Hematopoietic multipotent progenitor cell treated with erythropoietin and hydrocortisone succinate and interleukin-3 and kit ligand, for 17 days (in vitro differentiated cells): ENCODE data around the gene PCDHGB2.
A peak's percentile ranks its signal among the peaks of the same experiment; 100 is the strongest.
"Not testable (repeated sequence)": the region's sequence is repeated elsewhere in the genome, so short reads cannot be mapped to it uniquely, and the experiment has no call there.

ENCODE experiments used
- DNase-seq: peaks from one replicate; pipeline ENCODE4 v3.0.0-alpha.2; 2015; ENCODE audit warnings: low spot score

PCDHGB2 gene

DNA sequence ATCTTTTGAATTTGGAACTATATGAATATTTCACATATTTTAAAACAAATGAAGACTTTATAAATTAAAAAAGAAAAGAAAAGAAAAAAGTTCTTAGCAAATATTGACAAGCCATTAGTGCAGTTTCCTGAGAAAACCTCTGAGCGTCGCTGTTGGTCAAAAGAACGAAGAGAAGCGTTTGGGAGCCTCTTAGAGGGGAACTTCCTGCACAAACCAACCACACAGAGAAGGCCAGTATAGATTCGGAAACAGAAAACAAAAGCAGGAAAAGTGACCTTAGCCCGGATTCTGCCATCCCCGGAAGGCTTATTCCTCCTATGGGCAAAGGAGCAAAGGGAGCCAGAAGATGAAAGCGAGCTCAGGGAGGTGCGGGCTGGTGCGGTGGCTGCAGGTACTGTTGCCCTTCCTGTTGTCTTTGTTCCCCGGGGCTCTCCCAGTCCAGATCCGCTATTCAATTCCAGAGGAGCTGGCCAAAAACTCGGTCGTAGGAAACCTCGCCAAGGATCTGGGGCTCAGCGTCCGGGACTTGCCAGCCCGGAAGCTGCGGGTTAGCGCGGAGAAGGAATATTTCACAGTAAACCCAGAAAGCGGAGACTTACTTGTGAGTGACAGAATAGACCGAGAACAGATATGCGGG, at the start of gene PCDHGB2:
Gene PCDHGB2 (plus strand): TSS at position 205 of the 637 bp plus-strand sequence. CDS start 142 bp downstream, at position 347.
- DNase-seq = no peak

DNA sequence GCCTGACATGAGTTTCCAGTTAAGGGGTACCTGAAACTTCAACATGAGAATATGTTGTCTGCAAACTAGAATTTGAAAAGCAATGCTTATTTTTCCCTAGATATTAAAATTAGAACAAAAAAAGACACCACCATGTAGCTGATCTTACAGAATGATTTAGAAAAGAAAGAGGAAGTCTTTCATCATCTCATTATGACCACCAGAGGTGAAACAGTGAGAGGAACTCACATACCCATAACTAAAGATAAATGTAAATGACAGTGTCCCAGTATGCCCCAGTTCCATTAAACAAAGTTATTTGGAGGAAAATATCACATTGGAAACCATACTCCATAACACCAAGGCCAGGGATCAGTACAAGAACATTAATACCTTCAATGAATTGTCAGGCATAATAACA, 46.1 kb upstream of the PCDHGB2 start:
- DNase-seq = no peak

DNA sequence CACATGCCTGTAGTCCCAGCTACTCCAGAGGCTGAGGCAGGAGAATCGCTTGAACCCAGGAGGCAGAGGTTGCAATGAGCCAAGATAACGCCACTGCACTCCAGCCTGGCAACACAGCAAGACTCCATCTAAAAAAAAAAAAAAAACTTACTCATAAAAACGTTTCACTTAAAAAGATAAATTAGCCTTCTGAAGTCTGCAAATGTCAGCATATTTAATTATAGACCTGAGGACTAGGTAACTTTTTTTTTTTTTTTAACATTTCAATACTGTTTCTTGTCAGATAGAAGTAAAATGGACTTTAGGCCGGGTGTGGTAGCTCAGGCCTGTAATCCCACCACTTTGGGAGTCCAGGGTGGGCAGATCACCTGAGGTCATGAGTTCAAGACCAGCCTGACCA, 42.8 kb upstream of the PCDHGB2 start:
- not testable (repeated sequence) for DNase-seq

DNA sequence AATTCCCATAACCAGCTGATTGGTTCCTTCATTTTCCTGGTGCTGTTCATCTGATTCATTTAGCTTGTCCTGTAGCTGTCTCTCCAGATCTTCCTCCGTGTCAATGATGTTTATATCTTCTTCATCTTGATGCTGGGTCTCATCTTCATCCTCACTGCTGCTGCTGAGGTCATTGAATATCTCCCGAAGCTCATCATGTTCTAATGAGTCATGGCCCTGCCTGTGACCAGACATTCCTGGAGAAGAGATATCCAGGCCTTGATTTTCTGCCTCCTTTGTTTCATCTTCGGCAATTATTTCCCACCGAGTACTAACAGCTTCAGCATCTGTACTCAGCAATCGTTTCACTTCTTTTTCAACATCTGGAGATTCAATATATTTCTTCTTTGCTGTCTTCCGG, 40.6 kb upstream of the PCDHGB2 start:
- DNase-seq = no peak

DNA sequence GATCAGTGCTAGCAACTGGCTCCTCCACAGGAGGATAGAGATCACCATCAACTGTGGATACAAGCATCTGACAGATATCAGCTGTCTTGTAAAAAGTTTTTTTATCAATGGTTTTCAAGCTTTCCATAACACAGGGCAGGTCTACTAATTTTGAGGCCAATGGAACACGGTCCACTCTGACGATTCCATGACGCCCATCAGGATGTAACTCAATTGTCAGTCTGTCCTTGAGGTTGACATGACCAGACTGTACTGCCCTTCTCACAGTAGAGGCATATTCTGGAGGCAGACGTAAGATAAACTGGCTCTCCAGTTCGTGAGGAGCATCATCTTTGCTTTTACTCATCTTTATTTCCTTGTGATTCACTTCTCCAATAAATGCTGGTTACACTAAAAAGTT, 40.1 kb upstream of the PCDHGB2 start:
- no peak for DNase-seq

DNA sequence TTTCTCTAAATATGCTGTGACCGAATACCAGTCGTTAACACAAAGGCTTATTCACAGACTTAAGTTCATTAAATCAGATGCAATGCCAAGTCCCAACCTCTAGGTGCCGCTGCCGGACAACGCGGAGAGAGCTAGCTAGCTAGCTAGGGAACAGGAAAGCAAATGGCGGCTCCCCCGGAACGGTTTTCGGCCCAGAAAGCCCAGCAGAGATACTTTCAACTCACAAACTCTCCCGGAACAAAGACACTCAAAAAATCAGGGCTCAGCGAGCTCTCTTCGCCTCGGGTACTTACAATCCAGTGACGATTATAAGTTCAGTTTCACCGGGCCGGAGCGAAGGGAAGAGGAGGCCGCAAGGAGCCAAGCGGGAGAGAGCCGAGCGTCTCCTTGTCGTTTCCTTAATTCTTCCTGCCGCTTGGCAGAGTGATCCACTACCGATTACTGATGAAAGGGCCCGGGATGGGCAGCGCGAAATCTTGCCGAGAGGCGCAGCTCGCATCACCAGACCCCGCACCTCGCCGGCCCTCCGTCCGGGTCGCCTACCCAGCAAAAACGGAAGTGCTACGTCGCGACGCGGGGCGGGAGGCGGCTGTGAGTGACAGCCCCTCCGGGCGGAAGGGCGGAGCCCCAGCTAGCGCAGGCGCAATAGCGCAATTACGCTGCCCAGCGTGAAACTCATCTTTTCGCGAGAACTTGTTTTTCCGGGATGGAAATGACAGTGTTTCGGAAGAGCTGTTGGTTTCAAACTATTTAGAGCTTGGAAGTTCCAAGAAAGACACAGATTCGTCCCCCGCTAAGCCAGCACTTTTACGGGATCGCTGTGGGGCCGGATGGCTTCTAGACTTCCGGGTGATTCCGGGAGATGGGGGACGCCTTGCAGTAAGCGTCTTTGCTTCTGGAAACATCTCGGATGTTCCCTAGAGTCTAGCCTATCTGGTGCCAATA, 39.3 kb upstream of the PCDHGB2 start, which contains the start of gene TAF7:
Gene TAF7 (minus strand): TSS at position 560 of the 945 bp plus-strand sequence. CDS start 740 bp downstream, outside the sequence.
- peak; percentile 92 for DNase-seq

DNA sequence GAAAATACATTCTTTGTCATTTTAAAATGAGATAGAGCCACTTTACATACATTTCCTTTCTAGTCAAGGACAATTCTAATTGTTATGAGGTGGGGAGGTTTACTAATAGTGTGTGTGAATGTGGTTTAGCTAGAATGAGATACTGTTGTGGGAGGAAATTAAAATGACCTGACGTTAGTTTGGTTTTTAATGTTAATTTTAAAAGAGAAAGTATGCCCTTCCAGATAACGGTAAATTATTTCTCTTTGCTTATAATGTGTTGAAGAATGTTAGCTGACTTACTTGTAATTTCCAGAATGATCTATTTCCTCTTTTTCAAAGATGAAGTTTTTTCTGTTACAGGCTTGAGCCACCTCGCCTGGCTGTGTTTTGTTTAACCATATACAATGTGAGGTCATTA, 37.5 kb upstream of the PCDHGB2 start:
- DNase-seq = no peak

DNA sequence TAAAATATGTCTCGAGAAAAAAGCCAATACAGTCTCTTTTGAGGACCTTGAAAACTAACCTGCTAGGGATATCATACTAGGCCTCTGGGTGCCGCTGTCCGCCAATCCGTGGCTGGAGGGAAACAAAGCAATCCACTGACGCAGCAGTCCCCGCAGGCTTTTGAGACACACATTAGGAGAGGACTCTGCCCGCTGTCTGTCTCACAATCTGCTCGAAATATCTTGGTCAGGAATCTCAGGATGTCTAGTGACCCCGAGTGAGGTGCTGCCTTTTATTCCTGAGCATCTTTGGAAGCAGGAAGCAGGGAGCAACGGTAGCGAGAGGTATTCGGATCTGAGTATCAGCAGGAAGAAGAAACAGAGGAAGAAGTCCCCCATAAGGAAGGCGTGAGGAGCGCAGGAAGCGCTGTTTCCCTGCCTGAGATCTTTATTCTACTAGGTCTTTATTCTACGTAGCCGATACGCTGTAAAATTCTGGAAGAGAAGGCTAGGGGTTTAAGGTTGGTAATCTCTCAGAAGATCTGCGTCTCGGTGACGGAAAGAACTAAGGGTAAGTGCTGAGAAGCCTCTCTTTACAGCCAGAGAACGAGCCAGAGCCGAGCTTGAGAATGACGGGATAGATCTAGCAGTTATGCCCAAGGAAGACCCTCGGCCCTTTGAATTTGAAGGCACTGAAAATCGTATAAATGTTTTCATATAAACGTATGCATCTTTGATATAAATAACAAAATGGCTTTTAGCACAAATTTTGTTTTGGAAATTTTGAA, 33.5 kb upstream of the PCDHGB2 start:
- DNase-seq = no peak

DNA sequence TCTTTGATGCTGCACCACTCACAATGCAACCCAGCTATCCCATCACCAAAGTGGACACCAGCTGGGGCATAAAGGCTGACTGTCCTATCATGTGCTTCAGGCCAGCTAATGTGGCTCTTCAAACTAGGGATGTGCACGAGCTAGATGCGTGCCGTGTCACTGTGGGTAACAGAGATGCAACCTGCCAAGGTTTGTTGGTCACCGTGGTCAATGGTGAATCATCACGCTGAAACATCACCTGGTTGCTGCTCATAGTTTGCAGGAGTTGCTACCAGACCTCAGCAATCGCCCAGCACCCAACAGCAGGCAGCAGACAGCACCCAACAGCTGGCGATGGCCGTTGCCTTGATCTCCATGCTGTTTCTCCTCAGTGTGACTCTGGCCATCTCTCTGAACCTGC, 31.6 kb upstream of the PCDHGB2 start:
- DNase-seq = no peak

DNA sequence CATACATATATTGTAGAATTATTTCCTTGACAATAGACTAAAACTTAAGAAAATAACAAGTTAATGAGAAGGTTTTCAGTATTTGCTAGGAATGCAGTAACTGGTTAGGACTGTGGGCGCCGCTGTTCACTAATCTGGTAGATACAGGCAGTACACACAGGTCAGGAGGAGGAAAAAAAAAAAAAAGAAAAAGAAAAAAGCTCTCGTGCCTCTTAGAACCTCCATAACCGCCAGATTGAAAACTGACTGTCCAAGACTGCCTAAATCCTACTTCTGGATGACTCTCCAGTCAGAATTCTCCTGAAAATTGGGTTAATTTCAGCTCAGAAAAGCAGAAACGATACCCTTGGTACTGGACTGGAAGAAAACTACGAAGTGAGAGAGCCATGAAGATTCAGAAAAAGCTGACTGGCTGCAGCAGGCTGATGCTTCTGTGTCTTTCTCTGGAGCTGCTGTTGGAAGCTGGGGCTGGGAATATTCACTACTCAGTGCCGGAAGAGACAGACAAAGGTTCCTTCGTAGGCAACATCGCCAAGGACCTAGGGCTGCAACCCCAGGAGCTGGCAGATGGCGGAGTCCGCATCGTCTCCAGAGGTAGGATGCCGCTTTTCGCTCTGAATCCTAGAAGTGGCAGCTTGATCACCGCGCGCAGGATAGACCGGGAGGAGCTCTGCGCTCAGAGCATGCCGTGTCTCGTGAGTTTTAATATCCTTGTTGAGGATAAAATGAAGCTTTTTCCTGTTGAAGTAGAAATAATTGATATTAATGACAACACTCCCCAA, 29.3 kb upstream of the PCDHGB2 start, which contains the start of gene PCDHGA1:
Gene PCDHGA1 (plus strand): TSS at position 216 of the 782 bp plus-strand sequence.
- DNase-seq = no peak

DNA sequence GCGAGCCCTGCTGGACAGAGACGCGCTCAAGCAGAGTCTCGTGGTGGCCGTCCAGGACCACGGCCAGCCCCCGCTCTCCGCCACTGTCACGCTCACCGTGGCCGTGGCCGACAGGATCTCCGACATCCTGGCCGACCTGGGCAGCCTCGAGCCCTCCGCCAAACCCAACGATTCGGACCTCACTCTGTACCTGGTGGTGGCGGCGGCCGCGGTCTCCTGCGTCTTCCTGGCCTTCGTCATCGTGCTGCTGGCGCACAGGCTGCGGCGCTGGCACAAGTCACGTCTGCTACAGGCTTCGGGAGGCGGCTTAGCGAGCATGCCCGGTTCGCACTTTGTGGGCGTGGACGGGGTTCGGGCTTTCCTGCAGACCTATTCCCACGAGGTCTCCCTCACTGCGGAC, 27.2 kb upstream of the PCDHGB2 start:
- DNase-seq = not testable (repeated sequence)

DNA sequence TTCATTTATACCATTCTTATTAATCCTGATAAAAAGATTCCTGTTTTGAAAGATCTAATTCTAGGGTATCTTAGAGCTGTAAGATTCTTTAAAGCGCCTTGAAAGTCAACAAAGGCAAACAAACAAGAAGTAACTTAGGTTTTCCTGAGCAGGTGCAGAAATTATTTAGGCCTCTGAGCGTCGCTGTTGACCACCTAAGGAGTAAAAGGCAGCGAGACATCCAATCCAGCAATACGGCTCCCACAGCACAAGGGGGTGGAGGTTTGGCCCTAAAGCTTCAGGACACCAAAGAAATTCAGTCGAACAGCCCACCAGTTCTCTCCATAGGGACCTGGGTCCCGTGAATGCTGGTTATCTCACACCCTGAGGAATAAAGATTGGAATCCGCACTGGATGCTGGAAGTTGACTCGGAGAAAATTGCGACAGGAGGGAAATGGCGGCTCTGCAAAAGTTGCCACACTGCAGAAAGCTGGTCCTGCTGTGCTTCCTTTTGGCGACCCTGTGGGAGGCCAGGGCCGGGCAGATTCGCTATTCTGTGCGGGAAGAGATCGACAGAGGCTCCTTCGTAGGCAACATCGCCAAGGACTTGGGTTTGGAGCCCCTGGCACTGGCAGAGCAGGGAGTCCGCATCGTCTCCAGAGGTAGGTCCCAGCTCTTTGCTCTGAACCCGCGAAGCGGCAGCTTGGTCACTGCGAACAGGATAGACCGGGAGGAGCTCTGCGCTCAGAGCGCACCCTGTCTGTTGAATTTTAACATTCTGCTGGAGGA, 21.1 kb upstream of the PCDHGB2 start, which contains the start of gene PCDHGA2:
Gene PCDHGA2 (plus strand): TSS at position 223 of the 769 bp plus-strand sequence.
- no peak for DNase-seq

DNA sequence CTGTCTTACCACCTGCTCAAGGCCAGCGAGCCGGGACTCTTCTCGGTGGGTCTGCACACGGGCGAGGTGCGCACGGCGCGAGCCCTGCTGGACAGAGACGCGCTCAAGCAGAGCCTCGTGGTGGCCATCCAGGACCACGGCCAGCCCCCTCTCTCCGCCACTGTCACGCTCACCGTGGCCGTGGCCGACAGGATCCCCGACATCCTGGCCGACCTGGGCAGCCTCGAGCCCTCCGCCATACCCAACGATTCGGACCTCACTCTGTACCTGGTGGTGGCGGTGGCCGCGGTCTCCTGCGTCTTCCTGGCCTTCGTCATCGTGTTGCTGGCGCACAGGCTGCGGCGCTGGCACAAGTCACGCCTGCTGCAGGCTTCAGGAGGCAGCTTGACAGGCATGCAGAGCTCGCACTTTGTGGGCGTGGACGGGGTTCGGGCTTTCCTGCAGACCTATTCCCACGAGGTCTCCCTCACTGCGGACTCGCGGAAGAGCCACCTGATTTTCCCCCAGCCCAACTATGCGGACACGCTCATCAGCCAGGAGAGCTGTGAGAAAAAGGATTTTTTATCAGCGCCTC, 18.9 kb upstream of the PCDHGB2 start:
- DNase-seq = not testable (repeated sequence)

DNA sequence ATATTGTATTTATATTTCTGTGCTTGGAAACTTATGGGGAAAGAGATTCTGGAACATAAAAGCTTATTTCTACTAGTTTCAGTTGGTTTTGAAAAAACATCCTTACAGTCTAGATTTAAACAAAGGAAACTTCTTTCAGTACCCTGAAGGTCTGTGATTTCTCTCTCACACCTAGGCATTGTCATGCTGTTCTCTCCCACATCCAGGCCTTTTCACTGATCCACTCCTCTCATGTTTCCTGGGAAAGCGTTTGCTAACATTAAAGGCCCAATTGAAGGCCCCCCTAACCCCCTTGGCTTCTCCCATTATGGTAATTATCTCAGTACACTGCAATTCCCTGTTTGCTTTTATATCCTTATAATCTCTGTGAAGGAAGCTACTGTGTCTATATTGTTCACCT, 17.0 kb upstream of the PCDHGB2 start:
- no peak for DNase-seq

DNA sequence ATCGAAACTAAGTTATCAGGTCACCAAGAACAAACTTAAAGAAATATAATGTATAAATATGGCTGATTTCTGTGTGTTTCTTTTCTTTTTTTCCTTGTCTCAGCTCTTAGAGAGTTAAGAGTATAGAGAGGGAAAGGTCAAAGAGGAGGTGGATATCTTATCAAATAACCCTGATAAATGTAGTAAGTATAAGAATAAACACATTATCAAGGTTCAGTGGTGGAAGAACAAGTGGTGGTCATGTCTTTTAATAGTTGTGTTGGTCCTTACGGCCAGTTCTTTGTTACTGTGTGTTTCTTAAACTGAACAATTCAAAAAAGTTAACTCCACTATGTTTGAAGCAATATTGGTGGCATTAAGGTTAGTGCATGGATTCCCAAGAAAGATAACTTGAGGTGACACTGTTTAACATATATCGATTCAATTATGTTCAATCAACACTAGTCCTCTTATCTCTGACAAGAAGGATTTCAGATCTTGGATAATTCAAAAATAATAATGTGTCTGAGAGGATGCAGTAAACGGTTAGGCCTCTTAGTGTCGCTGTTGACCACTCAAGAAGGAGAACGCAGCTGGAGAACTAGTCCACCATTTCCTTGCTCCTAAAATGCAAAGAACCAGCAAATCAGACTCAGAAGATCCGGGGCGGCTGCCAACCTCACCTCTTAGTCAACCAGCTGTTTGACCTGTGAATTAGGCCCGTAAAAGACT, 16.4 kb upstream of the PCDHGB2 start, which contains the start of gene PCDHGA3:
Gene PCDHGA3 (plus strand): TSS at position 588 of the 711 bp plus-strand sequence. CDS start 205 bp downstream, outside the sequence.
- DNase-seq = peak; percentile 13

DNA sequence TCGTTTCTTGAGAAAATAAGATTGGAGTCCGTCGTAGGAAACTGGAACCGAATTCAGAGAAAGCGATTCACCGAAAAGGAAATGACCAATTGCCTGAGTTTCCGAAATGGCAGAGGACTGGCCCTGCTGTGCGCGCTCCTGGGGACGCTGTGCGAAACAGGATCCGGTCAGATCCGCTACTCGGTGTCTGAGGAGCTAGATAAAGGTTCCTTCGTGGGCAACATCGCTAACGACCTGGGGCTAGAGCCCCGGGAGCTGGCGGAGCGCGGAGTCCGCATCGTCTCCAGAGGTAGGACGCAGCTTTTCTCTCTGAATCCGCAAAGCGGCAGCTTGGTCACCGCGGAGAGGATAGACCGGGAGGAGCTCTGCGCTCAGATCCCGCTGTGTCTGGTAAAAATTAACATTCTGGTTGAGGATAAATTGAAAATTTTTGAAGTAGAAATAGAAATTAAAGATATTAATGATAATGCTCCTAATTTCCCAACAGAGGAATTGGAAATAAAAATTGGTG, 15.8 kb upstream of the PCDHGB2 start:
- DNase-seq = no peak

DNA sequence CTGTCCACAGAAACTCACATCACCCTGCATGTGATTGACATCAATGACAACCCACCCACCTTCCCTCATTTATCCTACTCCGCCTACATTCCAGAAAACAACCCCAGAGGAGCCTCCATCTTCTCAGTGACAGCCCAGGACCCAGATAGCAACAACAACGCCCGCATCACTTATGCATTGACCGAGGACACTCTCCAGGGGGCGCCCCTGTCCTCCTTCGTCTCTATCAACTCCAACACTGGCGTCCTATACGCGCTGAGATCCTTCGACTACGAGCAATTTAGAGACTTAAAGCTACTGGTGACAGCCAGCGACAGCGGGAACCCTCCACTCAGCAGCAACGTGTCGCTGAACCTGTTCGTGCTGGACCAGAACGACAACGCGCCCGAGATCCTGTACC, 14.5 kb upstream of the PCDHGB2 start:
- no peak for DNase-seq

DNA sequence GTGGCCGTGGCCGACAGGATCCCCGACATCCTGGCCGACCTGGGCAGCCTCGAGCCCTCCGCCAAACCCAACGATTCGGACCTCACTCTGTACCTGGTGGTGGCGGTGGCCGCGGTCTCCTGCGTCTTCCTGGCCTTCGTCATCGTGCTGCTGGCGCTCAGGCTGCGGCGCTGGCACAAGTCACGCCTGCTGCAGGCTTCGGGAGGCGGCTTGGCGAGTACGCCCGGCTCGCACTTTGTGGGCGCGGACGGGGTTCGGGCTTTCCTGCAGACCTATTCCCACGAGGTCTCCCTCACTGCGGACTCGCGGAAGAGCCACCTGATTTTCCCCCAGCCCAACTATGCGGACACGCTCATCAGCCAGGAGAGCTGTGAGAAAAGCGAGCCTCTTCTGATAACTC, 13.8 kb upstream of the PCDHGB2 start:
- DNase-seq = not testable (repeated sequence)
